Activated T-cell treated with anti-CD3 and anti-CD28 coated beads, Interleukin-2, amount 50 U/mL, for 72 hours (primary cell): ENCODE measurements around the gene PCDHA9. TPM values are rescaled to one million over a fixed set of nuclear protein-coding genes. Genes with fewer than 3 reads are reported as not detected.
"Not testable (repeated sequence)": the region's sequence is repeated elsewhere in the genome, so short reads cannot be mapped to it uniquely, and the experiment has no call there.

Experiments
- ATAC-seq, 2 donors: fragments of 150-1000 bp; cut with Tn5 transposase; replicated peaks in 1 of 2; 2 replicates each; pipeline ENCODE4 v1.10.0; 2021; ENCODE audit warnings: moderate library complexity in 2 of 2, mild to moderate bottlenecking in 1 of 2
- DNase-seq, 2 donors: peaks; one replicate each; pipeline ENCODE4 v3.0.0; 2021 to 2022; ENCODE audit warnings: mixed read lengths in 1 of 2
- H3K27ac Mint-ChIP-seq: one replicate; pipeline ENCODE4 v1.8.0; 2022; ENCODE audit warnings: mild to moderate bottlenecking, moderate library complexity, mixed read lengths
- H3K27me3 Mint-ChIP-seq: one replicate; pipeline ENCODE4 v1.8.0; 2022; ENCODE audit warnings: low read depth, mixed read lengths
- H3K36me3 Mint-ChIP-seq, 2 donors: one replicate each; pipeline ENCODE4 v1.8.0; 2022; ENCODE audit warnings: mixed read lengths in 2 of 2, mild to moderate bottlenecking in 1 of 2; ENCODE audit not compliant: insufficient read depth in 2 of 2
- H3K4me1 Mint-ChIP-seq: one replicate; pipeline ENCODE4 v1.8.0; 2022; ENCODE audit warnings: low read depth, mixed read lengths
- H3K4me3 Mint-ChIP-seq, 2 donors: one replicate each; pipeline ENCODE4 v1.8.0; 2022; ENCODE audit warnings: mild to moderate bottlenecking in 2 of 2, mixed read lengths in 2 of 2, moderate library complexity in 2 of 2
- H3K9me3 Mint-ChIP-seq, 2 donors: one replicate each; pipeline ENCODE4 v1.8.0; 2022; ENCODE audit warnings: mixed read lengths in 2 of 2
- total RNA-seq, 2 donors: library from RNA; stranded (reverse); gene quantifications; one replicate each; pipeline ENCODE4 v1.2.3, GENCODE V29; 2022

Gene PCDHA9
- total RNA-seq, 2 donors from 2014 or later: not detected

- H3K27ac Mint-ChIP-seq, DNase-seq, H3K9me3 Mint-ChIP-seq, H3K4me1 Mint-ChIP-seq, H3K4me3 Mint-ChIP-seq, ATAC-seq, H3K36me3 Mint-ChIP-seq: not testable (repeated sequence)
- peaks cover 17% of the 10 kb centered on the region for H3K27me3 Mint-ChIP-seq
Measured at GRCh38 chr5:140822969-140823368, 25.2 kb upstream of the PCDHA9 start.

- H3K36me3 Mint-ChIP-seq: peaks cover 3 to 9% of the 10 kb centered on the region in 2 donors
- H3K27ac Mint-ChIP-seq: no peak overlapping the region
- peaks cover 1 to 7% of the 10 kb centered on the region in 2 donors for H3K9me3 Mint-ChIP-seq
- no peak for ATAC-seq
- peaks cover 20% of the 10 kb centered on the region for H3K27me3 Mint-ChIP-seq
- no peak overlapping the region for H3K4me3 Mint-ChIP-seq
- no peaks in the 10 kb centered on the region for H3K4me1 Mint-ChIP-seq
- no peak for DNase-seq
Measured at GRCh38 chr5:140823475-140823874, 24.7 kb upstream of the PCDHA9 start.

GRCh38 chr5:140827704-140828361 is 20.3 kb upstream of the PCDHA9 start, which contains the start of gene PCDHA6:
Gene PCDHA6, plus strand, starts transcription at chr5:140827960. Its CDS starts 132 bp downstream, at chr5:140828092.
- no peak for ATAC-seq
- H3K4me3 Mint-ChIP-seq: no peak within 1 kb of the TSS
- peaks cover 0 to 14% of the 10 kb centered on the region in 2 donors for H3K36me3 Mint-ChIP-seq

GRCh38 chr5:140828362-140828737 is 19.8 kb upstream of the PCDHA9 start:
- H3K27me3 Mint-ChIP-seq: peaks cover 29% of the 10 kb centered on the region
- no peak overlapping the region for H3K27ac Mint-ChIP-seq
- ATAC-seq (no peak), DNase-seq (no peak)
- no peak overlapping the region for H3K4me3 Mint-ChIP-seq
- H3K4me1 Mint-ChIP-seq: no peaks in the 10 kb centered on the region
- H3K9me3 Mint-ChIP-seq: peaks cover 7 to 9% of the 10 kb centered on the region in 2 donors
- peaks cover 0 to 14% of the 10 kb centered on the region in 2 donors for H3K36me3 Mint-ChIP-seq

More at GRCh38 chr5:140827704-140828361, 20.3 kb upstream of the PCDHA9 start, which contains the start of gene PCDHA6:
- H3K4me1 Mint-ChIP-seq: no peaks in the 10 kb centered on the region
- peaks cover 26% of the 10 kb centered on the region for H3K27me3 Mint-ChIP-seq
- no peak within 1 kb of the TSS for H3K27ac Mint-ChIP-seq
- no peak for DNase-seq
- peaks cover 7% of the 10 kb centered on the region in 2 donors for H3K9me3 Mint-ChIP-seq

GRCh38 chr5:140829511-140830501 is 18.4 kb upstream of the PCDHA9 start:
- not testable (repeated sequence) for H3K9me3 Mint-ChIP-seq, H3K27ac Mint-ChIP-seq, DNase-seq, H3K4me1 Mint-ChIP-seq, ATAC-seq, H3K4me3 Mint-ChIP-seq
- Mint-ChIP-seq H3K27me3 (peaks cover 29% of the 10 kb centered on the region), H3K36me3 (peaks cover 0 to 13% of the 10 kb centered on the region in 2 donors)

GRCh38 chr5:140833993-140834392 is 14.2 kb upstream of the PCDHA9 start, which contains the start of gene PCDHA7:
Gene PCDHA7, plus strand, starts transcription at chr5:140834269. Its CDS starts 115 bp downstream, at chr5:140834384.
- DNase-seq (no peak), ATAC-seq (no peak)
- H3K4me1 Mint-ChIP-seq: no peaks in the 10 kb centered on the region
- H3K36me3 Mint-ChIP-seq: peaks cover 0 to 8% of the 10 kb centered on the region in 2 donors
- H3K27ac Mint-ChIP-seq: no peak within 1 kb of the TSS
- H3K27me3 Mint-ChIP-seq: peaks cover 9% of the 10 kb centered on the region
- peaks cover 4 to 8% of the 10 kb centered on the region in 2 donors for H3K9me3 Mint-ChIP-seq
- H3K4me3 Mint-ChIP-seq: no peak within 1 kb of the TSS

- H3K9me3 Mint-ChIP-seq, H3K27ac Mint-ChIP-seq, H3K36me3 Mint-ChIP-seq, DNase-seq, H3K4me3 Mint-ChIP-seq, H3K4me1 Mint-ChIP-seq, ATAC-seq: not testable (repeated sequence)
- peaks cover 11% of the 10 kb centered on the region for H3K27me3 Mint-ChIP-seq
Measured at GRCh38 chr5:140834439-140835008, 13.7 kb upstream of the PCDHA9 start.

GRCh38 chr5:140835622-140836510 is 12.3 kb upstream of the PCDHA9 start:
- Mint-ChIP-seq H3K27ac (no peak overlapping the region), H3K36me3 (peaks cover 3 to 11% of the 10 kb centered on the region in 2 donors), H3K4me3 (no peak overlapping the region), H3K9me3 (peaks cover 8 to 11% of the 10 kb centered on the region in 2 donors), H3K27me3 (peaks cover 20% of the 10 kb centered on the region), H3K4me1 (no peaks in the 10 kb centered on the region)
- ATAC-seq (no peak), DNase-seq (no peak)

- no peak for DNase-seq
- ATAC-seq: no peak
- Mint-ChIP-seq H3K9me3 (peaks cover 5 to 8% of the 10 kb centered on the region in 2 donors), H3K4me3 (no peak within 1 kb of the TSS), H3K36me3 (peaks cover 3 to 20% of the 10 kb centered on the region in 2 donors), H3K27me3 (peaks cover 11% of the 10 kb centered on the region), H3K4me1 (no peaks in the 10 kb centered on the region), H3K27ac (peak within 1 kb of the TSS; percentile 13)
Measured at GRCh38 chr5:140840978-140841962, 6.9 kb upstream of the PCDHA9 start, which contains the start of gene PCDHA8. Gene PCDHA8, plus strand, starts transcription at chr5:140841187. Its CDS starts 135 bp downstream, at chr5:140841322.

- Mint-ChIP-seq H3K9me3 (peaks cover 6 to 8% of the 10 kb centered on the region in 2 donors), H3K27ac (no peak overlapping the region), H3K4me3 (no peak overlapping the region), H3K4me1 (no peaks in the 10 kb centered on the region), H3K27me3 (peaks cover 22% of the 10 kb centered on the region), H3K36me3 (peaks cover 7 to 19% of the 10 kb centered on the region in 2 donors)
- DNase-seq (no peak), ATAC-seq (no peak)
Measured at GRCh38 chr5:140842798-140843733, 5.1 kb upstream of the PCDHA9 start.
